ENCODE data around the gene ACBD6.
A peak's percentile ranks its signal among the peaks of the same experiment; 100 is the strongest.
"Not testable (repeated sequence)": the region's sequence is repeated elsewhere in the genome, so short reads cannot be mapped to it uniquely, and the experiment has no call there.

The ACBD6 gene

GRCh38 chr1:180486092-180486491, 16.3 kb downstream of the ACBD6 start:
- no peak for DNase-seq

GRCh38 chr1:180484490-180484889, 17.9 kb downstream of the ACBD6 start:
- DNase-seq: no peak

- peak; percentile 69 for DNase-seq
These were observed 19.7 kb downstream of the ACBD6 start for GRCh38 chr1:180482425-180483275.

GRCh38 chr1:180470031-180470430, 32.3 kb downstream of the ACBD6 start:
- no peak for DNase-seq

- DNase-seq: no peak
These were observed 34.1 kb downstream of the ACBD6 start for GRCh38 chr1:180468311-180468710.

- no peak for DNase-seq
These were observed 40.3 kb downstream of the ACBD6 start for GRCh38 chr1:180462102-180462501.

- not testable (repeated sequence) for DNase-seq
These were observed 40.7 kb downstream of the ACBD6 start for GRCh38 chr1:180461682-180462081.

- no peak for DNase-seq
These were observed 43.6 kb downstream of the ACBD6 start for GRCh38 chr1:180458807-180459206.

GRCh38 chr1:180456191-180456590, 46.2 kb downstream of the ACBD6 start:
- DNase-seq: no peak

- DNase-seq: no peak
These were observed 50.9 kb downstream of the ACBD6 start for GRCh38 chr1:180451504-180451903.

GRCh38 chr1:180444522-180444921, 57.9 kb downstream of the ACBD6 start:
- no peak for DNase-seq

GRCh38 chr1:180440335-180440734, 62.0 kb downstream of the ACBD6 start:
- DNase-seq: no peak

GRCh38 chr1:180435566-180435965, 66.8 kb downstream of the ACBD6 start:
- DNase-seq: no peak

GRCh38 chr1:180433873-180434272, 68.5 kb downstream of the ACBD6 start:
- no peak for DNase-seq

GRCh38 chr1:180431683-180432082, 70.7 kb downstream of the ACBD6 start:
- DNase-seq: no peak

- no peak for DNase-seq
These were observed 73.3 kb downstream of the ACBD6 start for GRCh38 chr1:180428782-180429695.

GRCh38 chr1:180425952-180426351, 76.4 kb downstream of the ACBD6 start:
- DNase-seq: no peak

- no peak for DNase-seq
These were observed 77.4 kb downstream of the ACBD6 start for GRCh38 chr1:180424848-180425457.

- no peak for DNase-seq
These were observed 80.8 kb downstream of the ACBD6 start for GRCh38 chr1:180421614-180422013.

GRCh38 chr1:180421145-180421544, 81.2 kb downstream of the ACBD6 start:
- not testable (repeated sequence) for DNase-seq

GRCh38 chr1:180415985-180416633, 86.3 kb downstream of the ACBD6 start:
- DNase-seq: peak; percentile 59

- no peak for DNase-seq
These were observed 87.0 kb downstream of the ACBD6 start for GRCh38 chr1:180415236-180415848.

Data from hematopoietic multipotent progenitor cell treated with erythropoietin and hydrocortisone succinate and interleukin-3 and kit ligand, for 8 days (in vitro differentiated cells).